Stimulated activated CD4-positive, alpha-beta T cell treated with anti-CD3 and anti-CD28 coated beads, Interleukin-1b, Interleukin-23, amount 100 ng/mL, for 4 hours (primary cell): ENCODE measurements around the gene OPN1SW.
A peak's percentile ranks its signal among the peaks of the same experiment; 100 is the strongest.

Source experiments
- DNase-seq, 2 donors: peaks; one replicate each; pipeline ENCODE4 v3.0.0-alpha.2; 2020; ENCODE audit warnings: low read depth in 2 of 2

Gene OPN1SW

GRCh38 chr7:128758553-128758952 is 17.0 kb downstream of the OPN1SW start:
- DNase-seq, result no peak

DNA sequence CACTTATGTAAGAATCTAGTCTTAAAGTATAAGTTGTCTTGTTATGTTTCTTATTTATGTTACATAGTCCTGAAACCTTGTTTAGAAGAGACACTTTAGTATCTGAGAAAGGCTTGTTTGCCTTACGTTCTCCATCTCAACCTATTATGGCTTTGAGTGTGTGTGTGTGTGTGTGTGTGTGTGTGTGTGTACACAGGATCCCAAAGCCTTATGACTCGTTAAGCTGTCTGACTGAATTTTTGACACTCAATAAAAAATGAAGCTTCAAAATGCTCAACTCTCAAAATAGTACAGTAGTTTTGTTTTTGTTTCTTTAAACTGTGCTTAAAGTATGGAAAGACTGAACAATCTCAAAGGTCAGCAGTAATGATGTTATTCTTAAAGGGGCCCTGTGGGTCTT is 18.4 kb downstream of the OPN1SW start:
- DNase-seq, result no peak

GRCh38 chr7:128755819-128756476 is 19.6 kb downstream of the OPN1SW start:
- DNase-seq, result no peak

GRCh38 chr7:128755075-128755818 is 20.3 kb downstream of the OPN1SW start:
- no peak for DNase-seq

DNA sequence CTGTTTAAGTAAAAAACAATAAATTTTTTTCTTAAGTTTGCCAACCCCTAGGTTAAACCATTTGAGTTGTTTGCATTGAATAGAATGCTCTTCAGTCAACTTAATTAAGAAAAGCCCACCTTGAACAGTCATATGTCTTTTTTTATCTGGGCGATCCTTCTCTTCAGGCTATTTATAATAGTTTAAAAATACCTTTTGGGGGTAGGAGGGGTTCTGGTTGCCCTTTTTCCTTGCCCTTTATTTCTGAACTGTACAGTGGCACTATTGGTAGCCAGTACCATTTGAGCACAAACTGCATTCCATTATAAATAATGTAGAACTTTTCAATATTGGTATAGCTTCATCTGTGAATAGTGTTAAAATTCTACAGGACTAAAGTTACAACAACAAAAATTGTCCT is 23.3 kb downstream of the OPN1SW start:
- no peak for DNase-seq

DNA sequence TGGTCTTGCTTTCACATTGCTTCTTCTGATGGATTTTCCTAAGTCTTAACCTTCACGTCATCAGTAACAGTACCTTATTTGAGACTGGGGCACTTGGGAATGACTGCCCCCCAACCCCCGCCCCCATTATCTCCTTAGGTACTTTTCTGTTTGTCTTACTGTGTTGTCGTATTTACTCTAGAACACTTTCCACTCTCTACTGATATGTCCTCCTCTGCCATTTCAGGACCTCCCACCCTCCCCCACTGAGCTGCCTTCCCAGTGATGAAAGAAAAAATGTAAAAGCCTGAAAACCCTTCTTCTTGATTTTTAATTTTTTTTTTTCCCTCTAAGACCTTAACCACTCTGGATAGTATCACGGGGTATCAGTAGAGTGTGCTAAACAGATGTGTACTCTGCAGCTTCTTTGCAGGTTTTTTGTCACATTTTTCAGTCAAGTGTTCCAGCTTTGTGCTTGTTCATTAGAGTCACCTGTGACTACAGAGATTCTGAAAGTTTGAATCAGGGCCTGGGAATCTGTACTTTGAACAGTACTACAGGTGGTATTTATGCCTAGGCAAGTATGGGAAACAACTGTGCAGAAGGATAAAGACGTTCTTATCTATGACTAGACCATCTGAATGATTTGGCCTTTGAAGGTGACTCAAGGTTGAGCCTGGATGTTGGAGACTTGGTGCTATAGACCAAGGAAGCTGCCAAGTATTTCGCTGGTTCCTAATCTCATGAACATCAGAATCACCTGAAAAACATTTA is 28.1 kb downstream of the OPN1SW start:
- DNase-seq, result no peak

GRCh38 chr7:128745706-128746105 is 29.9 kb downstream of the OPN1SW start:
- DNase-seq, result no peak

GRCh38 chr7:128744366-128744905 is 31.2 kb downstream of the OPN1SW start:
- no peak for DNase-seq

- no peak for DNase-seq
Observed at GRCh38 chr7:128743112-128743772, 32.4 kb downstream of the OPN1SW start.

DNA sequence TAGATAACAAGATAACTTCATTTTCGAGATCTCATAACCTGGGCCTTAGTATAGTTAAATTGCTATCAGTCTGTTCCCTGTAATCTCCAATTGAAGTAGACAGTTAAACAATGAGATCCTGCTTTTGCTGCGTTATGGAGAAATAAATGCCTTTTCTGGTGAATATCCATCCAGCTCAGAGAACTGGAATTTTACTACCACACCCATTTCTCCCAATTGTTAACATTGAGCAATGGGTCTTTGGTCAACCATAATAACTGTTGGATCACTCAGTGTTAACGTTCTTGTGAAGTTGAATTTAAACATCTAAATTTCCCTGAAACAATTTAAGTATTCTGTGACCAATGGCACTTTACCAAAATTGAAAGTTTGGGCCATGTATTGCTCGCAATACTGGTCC is 33.4 kb downstream of the OPN1SW start:
- no peak for DNase-seq

- no peak for DNase-seq
Observed at GRCh38 chr7:128741491-128741890, 34.1 kb downstream of the OPN1SW start.

- DNase-seq, result no peak
Observed at GRCh38 chr7:128740996-128741395, 34.6 kb downstream of the OPN1SW start.

- DNase-seq, result no peak
Observed at GRCh38 chr7:128739990-128740682, 35.5 kb downstream of the OPN1SW start.

DNA sequence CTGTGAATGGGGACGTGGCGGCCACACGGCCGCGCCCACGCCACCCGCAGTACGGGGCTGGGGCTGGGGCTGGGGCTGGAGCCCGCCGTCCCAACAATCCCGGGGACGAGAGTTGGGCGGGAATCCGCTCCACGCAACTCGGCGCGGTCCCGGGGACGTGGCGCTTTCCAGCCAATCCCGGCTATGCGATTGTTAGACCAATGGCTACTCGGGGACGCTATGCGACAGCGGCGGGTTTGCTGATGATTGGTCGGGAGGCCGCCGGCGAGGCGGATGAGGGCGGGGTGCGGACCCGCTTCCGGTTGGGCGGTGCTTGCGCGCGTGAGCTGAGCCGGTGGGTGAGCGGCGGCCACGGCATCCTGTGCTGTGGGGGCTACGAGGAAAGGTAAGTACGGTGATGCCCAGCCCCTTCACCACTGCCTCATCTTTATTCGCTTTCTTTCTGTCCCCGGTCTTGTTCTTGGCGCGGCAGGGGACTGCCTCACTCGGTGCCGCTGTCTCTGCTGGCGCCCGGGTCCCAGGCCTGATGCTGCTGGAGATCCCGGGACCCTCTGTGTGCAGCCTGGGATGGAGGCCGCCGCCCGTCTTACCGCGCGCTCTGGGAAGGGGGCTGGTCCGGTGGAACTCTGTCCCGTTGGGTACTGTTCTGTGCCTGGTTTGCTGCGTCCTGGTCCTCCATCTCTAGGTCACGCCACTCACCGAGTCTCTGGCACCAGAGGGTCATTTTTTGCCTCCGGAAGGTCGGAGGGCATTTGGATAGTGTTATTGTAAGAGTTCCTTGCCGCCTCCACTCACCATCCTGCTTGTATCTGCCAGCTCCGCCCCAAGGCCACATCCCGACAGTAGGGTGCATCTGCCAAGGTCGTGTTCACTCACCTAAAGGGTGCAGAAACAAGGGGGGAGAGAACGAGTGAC is 36.3 kb downstream of the OPN1SW start, which contains the start of gene CALU:
CALU (plus strand) TSS at position 312 of the 915 bp plus-strand sequence. CDS start 9,225 bp downstream, outside the sequence.
- peak; percentile 88 to 89 for DNase-seq

DNA sequence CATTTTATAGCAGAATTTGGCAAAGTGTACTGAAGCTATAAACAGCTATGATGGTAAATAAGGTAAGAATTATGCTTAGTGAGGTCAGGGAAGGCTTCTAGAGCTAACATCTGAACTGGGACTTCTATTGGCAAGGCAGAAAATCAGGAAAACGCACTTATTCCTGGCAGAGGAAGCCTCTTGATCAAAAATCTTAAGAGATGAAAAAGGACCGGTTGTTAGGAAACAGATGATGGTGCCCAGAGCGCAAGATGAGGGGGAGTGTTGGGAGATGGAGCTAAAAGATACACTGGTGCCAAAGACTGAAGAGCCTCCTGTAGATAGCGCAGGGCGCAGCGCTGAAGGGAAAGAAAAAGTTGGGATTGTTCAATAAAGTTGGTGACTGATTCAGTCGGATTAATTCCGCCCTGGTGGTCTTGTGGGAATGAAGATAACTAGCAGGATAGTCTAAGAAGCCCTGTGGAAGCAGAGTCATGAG is 37.0 kb downstream of the OPN1SW start:
- DNase-seq, result peak in 1 of 2 donors; percentile 1

DNA sequence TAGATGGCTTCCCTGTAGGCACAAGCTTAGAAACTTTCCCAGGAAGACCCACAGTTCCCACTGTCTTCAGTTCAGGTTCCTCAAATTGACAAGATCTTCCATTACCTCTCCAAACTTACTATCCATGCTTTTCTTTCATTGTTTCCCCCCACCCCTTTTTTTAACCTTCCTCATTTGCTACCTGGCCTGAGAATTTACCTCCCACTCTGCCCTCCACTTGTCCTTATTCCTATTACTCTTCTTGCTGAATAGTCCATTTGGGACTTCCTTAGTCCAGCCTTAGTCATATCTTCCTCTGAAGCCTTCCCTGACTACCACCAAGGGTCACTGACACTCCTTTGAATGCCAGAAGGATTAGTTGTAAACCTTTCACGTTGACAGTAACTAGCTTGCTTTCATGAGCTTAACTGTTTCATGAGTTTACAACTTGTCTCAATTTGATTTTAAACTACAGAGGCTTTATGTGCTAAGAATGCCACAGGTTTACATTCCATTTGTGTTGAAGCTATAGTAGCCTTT is 37.7 kb downstream of the OPN1SW start:
- no peak for DNase-seq

DNA sequence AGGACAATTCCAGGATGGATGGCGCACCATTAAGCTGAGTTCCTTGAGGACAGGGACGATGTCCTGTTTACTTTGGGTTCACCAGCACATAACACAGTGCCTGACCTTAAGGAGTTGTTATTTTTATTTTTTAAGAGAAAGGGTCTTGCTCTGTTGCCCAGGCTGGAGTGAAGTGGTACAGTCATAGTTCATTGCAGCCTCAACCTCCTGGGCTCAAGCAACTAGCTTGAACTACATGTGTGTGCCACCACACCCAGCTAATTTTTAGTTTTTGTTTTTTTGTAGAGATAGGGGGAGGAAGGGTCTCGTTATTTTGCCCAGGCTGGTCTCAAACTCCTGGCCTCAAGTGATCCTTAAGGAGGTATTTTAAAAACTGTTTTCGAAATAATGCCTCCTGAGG is 38.2 kb downstream of the OPN1SW start:
- DNase-seq, result no peak

DNA sequence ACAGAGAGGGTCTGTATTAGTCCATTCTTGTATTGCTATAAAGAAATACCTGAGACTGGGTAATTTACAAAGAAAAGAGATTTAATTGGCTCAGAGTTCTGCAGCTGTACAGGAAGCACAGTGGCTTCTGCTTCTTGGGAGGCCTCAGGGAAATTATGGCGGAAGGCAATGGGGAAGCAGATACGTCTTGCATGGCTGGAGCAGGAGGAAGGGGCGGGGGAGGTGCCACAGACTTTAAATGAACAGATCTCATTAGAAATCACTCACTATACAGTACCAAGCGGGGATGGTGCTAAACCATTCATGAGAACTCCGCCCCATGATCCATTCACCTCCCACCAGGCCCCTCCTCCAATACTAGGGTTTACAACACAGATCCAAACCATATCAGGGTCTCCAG is 40.2 kb downstream of the OPN1SW start:
- no peak for DNase-seq

- DNase-seq, result no peak
Observed at GRCh38 chr7:128734890-128735289, 40.7 kb downstream of the OPN1SW start.

DNA sequence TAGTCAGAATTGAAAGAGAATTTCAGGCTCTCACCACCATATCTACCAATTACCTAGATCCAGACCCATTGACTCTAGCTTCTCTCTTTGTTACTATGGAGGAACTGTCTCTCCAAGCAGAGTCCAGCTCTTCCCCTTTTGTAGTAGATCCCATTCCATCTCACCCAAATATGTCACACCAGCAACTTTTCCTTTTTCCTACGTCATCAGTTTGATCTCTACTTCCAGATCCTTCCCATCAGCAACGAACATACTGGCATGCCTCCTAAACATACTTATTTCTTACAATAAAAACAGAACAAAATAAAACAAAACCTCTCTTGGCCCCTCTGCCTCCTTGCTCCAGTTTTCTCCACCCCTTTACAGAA is 42.3 kb downstream of the OPN1SW start:
- no peak for DNase-seq
